Activated gamma-delta T cell treated with Interleukin-2 at 50 U/mL for 16 hours (primary cell): ENCODE data around the gene SNRPB2.

Source experiments
- DNase-seq: peaks from one replicate; pipeline ENCODE4 v3.0.0-alpha.2; 2020

SNRPB2 gene

GRCh38 chr20:16740365-16741072 is 10.7 kb downstream of the SNRPB2 start:
- DNase-seq = no peak

- DNase-seq = no peak
Observed at GRCh38 chr20:16744178-16744807, 14.5 kb downstream of the SNRPB2 start.

- DNase-seq = no peak
Observed at GRCh38 chr20:16745204-16745603, 15.4 kb downstream of the SNRPB2 start.

- no peak for DNase-seq
Observed at GRCh38 chr20:16747291-16747811, 17.5 kb downstream of the SNRPB2 start.

GRCh38 chr20:16748308-16748900 is 18.6 kb downstream of the SNRPB2 start, which contains the start of gene OTOR:
Gene OTOR (plus strand): TSS chr20:16748358. CDS start chr20:16748402, 44 bp downstream.
- no peak for DNase-seq

- no peak for DNase-seq
Observed at GRCh38 chr20:16749573-16749972, 19.7 kb downstream of the SNRPB2 start.

- DNase-seq = no peak
Observed at GRCh38 chr20:16752082-16752481, 22.3 kb downstream of the SNRPB2 start.

- DNase-seq = no peak
Observed at GRCh38 chr20:16752901-16753300, 23.1 kb downstream of the SNRPB2 start.

GRCh38 chr20:16758454-16759180 is 28.8 kb downstream of the SNRPB2 start:
- DNase-seq = no peak

GRCh38 chr20:16759181-16759563 is 29.3 kb downstream of the SNRPB2 start:
- no peak for DNase-seq

GRCh38 chr20:16760431-16761304 is 30.8 kb downstream of the SNRPB2 start:
- no peak for DNase-seq

GRCh38 chr20:16761305-16761829 is 31.5 kb downstream of the SNRPB2 start:
- DNase-seq = peak; percentile 31

GRCh38 chr20:16764560-16764959 is 34.7 kb downstream of the SNRPB2 start:
- DNase-seq = no peak

GRCh38 chr20:16771213-16771612 is 41.4 kb downstream of the SNRPB2 start:
- no peak for DNase-seq

GRCh38 chr20:16775961-16776360 is 46.1 kb downstream of the SNRPB2 start:
- DNase-seq = no peak

GRCh38 chr20:16777126-16777525 is 47.3 kb downstream of the SNRPB2 start:
- no peak for DNase-seq

GRCh38 chr20:16778159-16778558 is 48.3 kb downstream of the SNRPB2 start:
- DNase-seq = no peak

GRCh38 chr20:16781496-16781895 is 51.7 kb downstream of the SNRPB2 start:
- DNase-seq = no peak

- DNase-seq = no peak
Observed at GRCh38 chr20:16785226-16785625, 55.4 kb downstream of the SNRPB2 start.
